HG03060 (cell line): ENCODE measurements around the gene NEURL4.
"Not testable (repeated sequence)": the region's sequence is repeated elsewhere in the genome, so short reads cannot be mapped to it uniquely, and the experiment has no call there.

Source experiments
- ATAC-seq: cut with Tn5 transposase; IDR thresholded peaks from one replicate; pipeline ENCODE4 v1.9.1; 2021; ENCODE audit warnings: low read depth, moderate number of reproducible peaks; ENCODE audit not compliant: unreplicated experiment

NEURL4 gene

GRCh38 chr17:7328840-7329373 lies at the start of gene NEURL4:
TSS of gene NEURL4 (minus strand) at chr17:7329335. CDS start at chr17:7329312, 23 bp downstream.
- peak; percentile 11 for ATAC-seq

- no peak for ATAC-seq
Observed at GRCh38 chr17:7374353-7374752, 45.2 kb upstream of the NEURL4 start.

GRCh38 chr17:7370853-7371252 lies 41.7 kb upstream of the NEURL4 start:
- no peak for ATAC-seq

GRCh38 chr17:7369825-7370224 lies 40.7 kb upstream of the NEURL4 start:
- no peak for ATAC-seq

- not testable (repeated sequence) for ATAC-seq
Observed at GRCh38 chr17:7368599-7368994, 39.5 kb upstream of the NEURL4 start.

- ATAC-seq: no peak
Observed at GRCh38 chr17:7367918-7368598, 38.9 kb upstream of the NEURL4 start.

- ATAC-seq: no peak
Observed at GRCh38 chr17:7367083-7367482, 37.9 kb upstream of the NEURL4 start.

GRCh38 chr17:7365963-7366362 lies 36.8 kb upstream of the NEURL4 start:
- ATAC-seq: not testable (repeated sequence)

GRCh38 chr17:7363311-7363710 lies 34.2 kb upstream of the NEURL4 start:
- no peak for ATAC-seq

- no peak for ATAC-seq
Observed at GRCh38 chr17:7361906-7362305, 32.8 kb upstream of the NEURL4 start.

GRCh38 chr17:7357381-7357780 lies 28.2 kb upstream of the NEURL4 start:
- ATAC-seq: no peak

- no peak for ATAC-seq
Observed at GRCh38 chr17:7356756-7357155, 27.6 kb upstream of the NEURL4 start.

GRCh38 chr17:7356072-7356549 lies 27.0 kb upstream of the NEURL4 start:
- no peak for ATAC-seq

- ATAC-seq: no peak
Observed at GRCh38 chr17:7355573-7355972, 26.4 kb upstream of the NEURL4 start.

- no peak for ATAC-seq
Observed at GRCh38 chr17:7355053-7355452, 25.9 kb upstream of the NEURL4 start, which contains the start of gene TMEM95. TSS of gene TMEM95 (plus strand) at chr17:7355156. CDS start at chr17:7355205, 49 bp downstream.

GRCh38 chr17:7354262-7354843 lies 25.2 kb upstream of the NEURL4 start:
- ATAC-seq: no peak

GRCh38 chr17:7352910-7353635 lies 23.9 kb upstream of the NEURL4 start:
- no peak for ATAC-seq

GRCh38 chr17:7352503-7352889 lies 23.4 kb upstream of the NEURL4 start:
- no peak for ATAC-seq

GRCh38 chr17:7351665-7352502 lies 22.7 kb upstream of the NEURL4 start, which contains the start of gene KCTD11:
TSS of gene KCTD11 (plus strand) at chr17:7352162.
- peak; percentile 36 for ATAC-seq
